NCI-H1092 (cell line): ENCODE results near the gene KISS1R.
"Not testable (repeated sequence)": the region's sequence is repeated elsewhere in the genome, so short reads cannot be mapped to it uniquely, and the experiment has no call there.

Experiments used
- DNase-seq: peaks from one replicate; lab custom pipeline; 2025; lab: John Stamatoyannopoulos, UW

The KISS1R gene

DNA sequence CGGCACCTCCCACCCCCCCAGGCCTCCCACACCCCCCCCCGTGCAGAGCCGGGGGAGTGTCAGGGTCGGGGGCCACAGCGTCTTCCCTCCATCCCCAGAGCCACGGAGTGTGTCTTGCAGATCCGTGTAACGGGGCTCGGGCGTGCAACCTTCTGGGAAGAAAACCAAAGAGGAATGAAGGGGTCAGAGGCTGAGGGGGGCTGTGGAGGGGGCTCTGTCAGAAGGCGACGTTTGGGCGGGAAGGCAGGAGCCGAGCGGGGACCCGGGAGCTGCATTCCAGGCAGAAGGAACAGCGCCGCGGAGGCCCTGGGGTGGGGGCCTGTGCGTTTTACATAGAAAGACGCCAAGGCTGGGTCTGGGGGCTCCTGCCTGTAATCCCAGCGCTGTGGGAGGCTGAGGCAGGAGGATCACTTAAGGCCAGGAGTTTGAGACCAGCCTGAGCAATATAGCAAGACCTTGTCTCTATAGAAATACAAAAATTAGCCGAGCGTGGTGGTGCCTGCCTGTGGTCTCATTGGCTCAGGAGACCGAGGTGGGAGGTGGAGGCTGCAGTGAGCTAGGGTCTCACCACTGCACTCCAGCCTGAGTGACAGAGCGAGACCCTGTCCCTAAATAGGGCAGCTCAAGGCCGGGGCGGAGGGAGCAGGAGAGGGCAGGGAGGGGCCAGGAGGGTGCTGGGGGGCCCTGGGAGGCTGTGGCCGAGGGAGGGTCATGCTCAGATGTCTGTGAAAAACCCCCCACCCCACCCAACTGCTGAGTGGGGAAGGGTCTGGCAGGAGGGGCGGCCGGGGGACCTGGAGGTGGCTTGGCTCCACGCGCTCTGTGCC lies 36.5 kb downstream of the KISS1R start:
- no peak for DNase-seq

GRCh38 chr19:954272-954671 lies 37.1 kb downstream of the KISS1R start:
- DNase-seq, result no peak

GRCh38 chr19:954672-955494 lies 37.8 kb downstream of the KISS1R start:
- DNase-seq, result no peak

- no peak for DNase-seq
Measured at GRCh38 chr19:955803-956765, 39.0 kb downstream of the KISS1R start.

GRCh38 chr19:956766-957440 lies 39.8 kb downstream of the KISS1R start:
- no peak for DNase-seq

GRCh38 chr19:957578-957977 lies 40.4 kb downstream of the KISS1R start:
- DNase-seq, result not testable (repeated sequence)

GRCh38 chr19:958967-959855 lies 42.1 kb downstream of the KISS1R start:
- DNase-seq, result no peak

DNA sequence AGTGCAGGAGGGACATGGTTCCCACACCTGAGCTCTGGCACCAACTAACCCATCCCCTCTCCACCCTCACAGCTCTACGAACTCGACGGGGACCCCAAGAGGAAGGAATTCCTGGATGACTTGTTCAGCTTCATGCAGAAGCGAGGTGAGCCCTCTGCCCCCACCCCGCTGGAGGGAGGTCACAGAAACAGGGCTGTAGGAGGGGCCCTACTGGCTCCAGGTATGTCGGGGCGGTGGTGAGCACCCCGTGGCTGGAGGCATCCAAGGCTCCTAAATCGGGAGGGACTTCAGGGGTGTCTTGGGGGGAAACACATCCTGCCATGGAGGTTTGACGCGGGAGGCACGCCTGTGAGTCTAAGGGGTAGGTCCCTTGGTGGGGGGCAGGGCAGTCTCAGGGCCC lies 42.9 kb downstream of the KISS1R start:
- no peak for DNase-seq

- no peak for DNase-seq
Measured at GRCh38 chr19:960601-960938, 43.4 kb downstream of the KISS1R start.

DNA sequence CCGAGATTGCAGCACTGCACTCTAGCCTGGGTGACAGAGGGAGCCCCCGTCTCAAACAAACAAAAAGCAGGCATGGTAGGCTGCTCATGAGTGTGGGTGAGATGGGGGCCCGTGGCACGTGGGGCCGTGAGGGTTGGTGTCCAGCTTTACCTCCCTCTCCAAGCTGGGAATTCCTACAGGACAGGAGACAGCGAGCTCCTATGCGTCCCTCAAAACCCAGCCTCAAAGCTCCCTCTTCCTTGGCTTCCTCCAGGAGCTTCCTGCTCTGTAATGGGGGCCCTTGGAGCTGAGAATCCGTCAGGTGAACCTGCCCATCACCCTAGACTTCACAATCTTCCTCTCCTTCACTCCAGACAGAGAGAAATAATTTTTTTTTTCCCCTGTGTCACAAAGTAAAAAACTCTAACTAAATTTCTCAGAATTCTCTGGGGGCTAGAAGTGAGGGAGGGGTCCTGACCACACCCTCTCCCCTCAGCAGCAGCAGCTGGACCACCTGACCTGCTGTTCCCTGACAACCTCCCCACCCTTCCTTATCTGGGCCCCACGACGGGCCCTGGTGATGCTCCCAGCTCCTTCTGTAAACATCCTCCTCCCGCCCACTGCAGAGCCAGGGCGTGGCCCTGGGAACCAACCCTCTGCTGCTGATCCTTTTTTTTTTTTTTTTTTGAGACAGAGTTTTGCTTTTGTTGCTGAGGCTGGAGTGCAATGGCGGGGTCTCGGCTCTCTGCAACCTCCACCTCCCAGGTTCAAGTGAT lies 44.9 kb downstream of the KISS1R start:
- no peak for DNase-seq

- DNase-seq, result no peak
Measured at GRCh38 chr19:962683-963400, 45.7 kb downstream of the KISS1R start.

GRCh38 chr19:963486-963951 lies 46.4 kb downstream of the KISS1R start:
- no peak for DNase-seq

DNA sequence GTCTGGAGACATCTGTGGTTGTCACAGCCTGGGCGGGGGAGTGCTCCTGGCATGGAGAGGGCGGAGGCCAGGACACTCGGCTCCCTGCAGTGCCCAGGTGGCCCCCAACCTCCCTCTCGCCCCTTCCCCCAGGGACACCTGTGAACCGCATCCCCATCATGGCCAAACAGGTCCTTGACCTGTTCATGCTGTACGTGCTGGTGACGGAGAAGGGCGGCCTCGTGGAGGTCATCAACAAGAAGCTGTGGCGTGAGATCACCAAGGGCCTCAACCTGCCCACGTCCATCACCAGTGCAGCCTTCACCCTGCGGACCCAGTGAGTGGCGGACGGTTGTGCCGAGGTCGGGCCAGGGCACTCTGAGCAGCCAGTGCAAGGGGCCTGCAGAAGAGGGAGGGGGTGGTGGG lies 47.0 kb downstream of the KISS1R start:
- DNase-seq, result no peak

GRCh38 chr19:964761-965694 lies 47.9 kb downstream of the KISS1R start:
- DNase-seq, result no peak

DNA sequence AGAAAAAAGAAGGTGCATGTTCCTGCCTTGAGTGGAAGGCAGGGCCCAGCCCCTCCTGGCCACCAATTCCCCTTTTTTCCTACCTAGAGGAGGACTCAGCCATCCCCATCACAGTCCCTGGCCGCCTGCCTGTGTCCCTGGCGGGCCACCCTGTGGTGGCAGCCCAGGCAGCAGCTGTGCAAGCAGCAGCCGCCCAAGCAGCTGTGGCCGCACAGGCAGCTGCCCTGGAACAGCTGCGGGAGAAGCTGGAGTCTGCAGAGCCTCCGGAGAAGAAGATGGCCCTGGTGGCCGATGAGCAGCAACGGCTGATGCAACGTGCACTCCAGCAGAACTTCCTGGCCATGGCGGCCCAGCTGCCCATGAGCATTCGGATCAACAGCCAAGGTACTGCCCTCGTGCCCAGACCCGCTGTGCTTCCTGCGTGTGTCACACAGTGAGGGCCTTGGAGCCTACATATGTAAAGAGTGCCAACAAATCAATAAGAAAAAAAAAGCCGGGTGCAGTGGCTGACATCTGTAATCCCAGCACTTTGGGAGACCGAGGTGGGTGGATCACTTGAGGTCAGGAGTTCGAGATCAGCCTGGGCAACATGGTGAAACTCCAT lies 49.5 kb downstream of the KISS1R start:
- no peak for DNase-seq
